Kidney glomerular epithelial cell (primary cell): Measurements from ENCODE around the gene DRD2.

Experiments used
- DNase-seq: peaks from one replicate; lab custom pipeline; 2025; lab: John Stamatoyannopoulos, UW

DRD2 gene

DNA sequence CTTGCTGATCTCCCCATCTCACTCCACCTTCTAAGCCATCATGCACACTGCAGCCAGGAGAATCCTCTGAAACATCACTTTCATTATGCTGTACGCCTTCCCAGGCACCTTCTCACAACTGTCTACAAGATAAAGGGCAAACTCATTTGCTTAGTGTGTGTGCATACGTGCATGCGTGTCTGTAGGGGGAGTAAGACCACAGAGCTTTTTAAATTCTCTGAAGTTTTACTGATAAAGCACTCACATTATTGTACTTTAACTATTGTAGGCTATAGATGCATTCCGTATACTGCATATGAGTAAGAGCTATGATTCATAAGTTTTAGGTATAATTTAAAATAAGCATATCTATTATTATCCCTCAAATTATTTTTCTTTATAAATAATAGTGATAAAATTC, 102.9 kb downstream of the DRD2 start:
- DNase-seq = no peak

GRCh38 chr11:113370634-113371033, 104.6 kb downstream of the DRD2 start:
- no peak for DNase-seq

DNA sequence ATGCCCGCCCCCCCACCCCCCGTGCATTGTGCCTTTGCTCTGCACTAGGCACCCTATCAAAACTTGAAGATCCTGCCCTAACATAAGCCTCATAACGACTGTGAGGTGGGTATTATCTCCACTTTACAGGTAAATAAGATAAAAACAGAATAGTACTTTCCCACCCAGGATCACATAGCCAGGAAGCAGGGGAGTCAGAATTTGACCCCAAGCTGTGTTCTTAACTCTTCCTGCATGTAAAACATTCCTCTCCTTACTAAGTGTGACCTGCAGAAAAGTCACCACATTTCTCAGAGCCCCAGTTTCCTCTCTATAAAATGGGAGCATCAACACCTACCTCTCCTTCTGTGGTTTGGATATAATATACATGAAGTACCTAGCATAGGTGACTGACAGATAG, 105.8 kb downstream of the DRD2 start:
- no peak for DNase-seq

GRCh38 chr11:113365895-113366294, 109.3 kb downstream of the DRD2 start:
- DNase-seq = no peak

- no peak for DNase-seq
Measured at GRCh38 chr11:113363996-113364641, 111.1 kb downstream of the DRD2 start.

- no peak for DNase-seq
Measured at GRCh38 chr11:113363406-113363805, 111.8 kb downstream of the DRD2 start.
